Umbilical cord (tissue), 2 donors: ENCODE results near the gene NDST1. TPM values are rescaled to one million over a fixed set of nuclear protein-coding genes. Genes with fewer than 3 reads are reported as not detected.

Experiments used
- DNase-seq: peaks from one replicate; pipeline ENCODE4 v3.0.0-alpha.2; 2015; ENCODE audit warnings: low spot score
- total RNA-seq: library from RNA; depleted of rRNA; stranded (reverse); fragments of >200 nt; gene quantifications from one replicate; pipeline ENCODE4 v1.2.3, GENCODE V29; 2014; ENCODE audit warnings: low replicate concordance; ENCODE audit not compliant: insufficient read depth

NDST1 gene
- total RNA-seq, 1 donor from 2014 or later, result 47.4 TPM

DNA sequence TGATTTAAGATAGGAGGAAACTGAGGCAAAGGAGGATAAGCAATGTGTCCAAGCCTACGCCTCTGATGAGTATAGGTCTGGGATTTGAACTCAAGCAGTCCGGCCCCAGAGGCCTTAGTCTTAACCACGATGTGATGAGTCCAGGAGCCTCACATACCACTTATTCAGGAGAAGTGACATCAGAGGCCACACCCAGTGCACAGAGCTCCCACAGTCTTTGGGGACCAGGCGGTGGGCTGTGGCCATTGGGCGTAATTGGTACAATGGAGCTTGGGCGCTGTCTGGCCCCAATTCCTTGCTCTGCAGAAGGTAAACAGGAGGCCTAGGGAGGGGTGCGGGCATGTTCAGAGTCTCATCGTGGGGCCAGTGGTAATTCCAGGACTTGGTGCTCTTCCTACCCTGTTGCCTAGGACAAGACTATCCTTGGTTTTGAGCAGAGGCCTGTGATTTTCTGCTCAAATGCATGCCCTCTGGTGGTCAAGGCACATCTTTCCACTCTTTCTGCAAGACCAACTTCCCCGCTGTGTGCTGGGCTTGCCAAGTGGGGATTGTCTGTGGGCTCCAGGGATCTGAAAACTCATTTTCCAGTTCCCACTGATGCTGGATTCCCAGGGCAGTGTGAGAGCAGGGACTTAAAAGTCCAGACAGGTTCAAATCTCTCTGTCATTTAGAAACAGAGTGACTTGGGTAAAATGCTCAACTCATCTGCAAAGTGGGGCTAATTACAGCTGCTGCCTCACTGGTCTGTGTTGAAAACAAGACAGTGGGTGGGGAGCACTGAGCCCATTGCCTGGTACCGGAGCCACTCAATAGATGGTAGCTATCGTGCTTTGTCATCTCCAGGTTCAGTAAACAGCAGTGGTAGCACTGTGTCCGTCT, 15.8 kb downstream of the NDST1 start:
- peak; percentile 84 for DNase-seq

DNA sequence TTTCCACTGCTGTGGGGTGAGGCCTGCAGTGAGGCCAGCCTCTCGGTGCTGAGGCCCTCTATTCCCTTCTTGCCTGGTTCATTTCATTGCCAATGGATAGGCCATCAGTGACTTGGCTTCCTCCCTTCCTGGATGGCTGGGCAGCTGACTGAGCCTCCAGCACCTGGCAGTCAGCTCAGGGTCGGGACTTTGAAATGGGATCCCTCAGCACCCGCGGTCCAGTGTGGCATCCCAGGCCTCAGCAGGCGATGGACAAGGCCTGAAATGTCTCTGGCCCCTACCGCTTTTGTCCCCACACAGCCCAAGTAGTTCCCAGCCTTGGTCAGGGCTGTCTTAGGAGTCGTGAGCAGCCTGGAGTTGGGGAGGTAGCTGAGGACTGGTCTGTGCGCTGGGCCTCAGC, 17.2 kb downstream of the NDST1 start:
- DNase-seq, result no peak

- no peak for DNase-seq
Measured at GRCh38 chr5:150525781-150526180, 17.9 kb downstream of the NDST1 start.

GRCh38 chr5:150527038-150527437, 19.1 kb downstream of the NDST1 start:
- DNase-seq, result no peak

GRCh38 chr5:150527808-150528207, 19.9 kb downstream of the NDST1 start:
- DNase-seq, result no peak

DNA sequence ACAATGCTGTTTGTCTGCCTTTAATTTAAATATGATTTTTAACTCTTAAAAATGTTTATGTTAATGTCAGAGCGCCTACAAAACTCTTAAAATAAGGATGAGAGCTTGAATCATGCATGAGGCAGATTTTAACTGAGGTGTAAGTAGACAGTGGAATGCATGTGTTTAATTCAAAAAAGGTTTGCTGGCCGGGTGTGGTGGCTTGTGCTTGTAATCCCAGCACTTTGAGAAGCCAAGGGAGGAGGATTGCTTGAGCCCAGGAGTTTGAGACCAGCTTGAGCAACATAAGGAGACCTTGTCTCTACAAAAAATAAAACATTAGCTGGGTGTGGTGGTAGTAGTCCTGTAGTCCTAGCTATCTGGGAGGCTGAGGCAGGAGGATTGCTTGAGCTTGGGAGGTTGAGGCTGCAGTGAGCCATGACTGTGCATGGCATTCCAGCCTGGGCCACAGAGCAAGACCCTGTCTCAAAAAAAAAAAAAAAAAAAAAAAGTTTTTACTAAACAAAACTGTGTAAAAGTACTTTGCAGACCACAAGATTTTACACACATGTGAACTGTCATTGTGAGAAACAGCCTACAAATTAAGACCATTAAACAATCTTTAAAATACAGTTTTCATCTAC, 21.1 kb downstream of the NDST1 start:
- DNase-seq, result peak; percentile 26

GRCh38 chr5:150529555-150529954, 21.6 kb downstream of the NDST1 start:
- DNase-seq, result no peak

- DNase-seq, result no peak
Measured at GRCh38 chr5:150530423-150530822, 22.5 kb downstream of the NDST1 start.

DNA sequence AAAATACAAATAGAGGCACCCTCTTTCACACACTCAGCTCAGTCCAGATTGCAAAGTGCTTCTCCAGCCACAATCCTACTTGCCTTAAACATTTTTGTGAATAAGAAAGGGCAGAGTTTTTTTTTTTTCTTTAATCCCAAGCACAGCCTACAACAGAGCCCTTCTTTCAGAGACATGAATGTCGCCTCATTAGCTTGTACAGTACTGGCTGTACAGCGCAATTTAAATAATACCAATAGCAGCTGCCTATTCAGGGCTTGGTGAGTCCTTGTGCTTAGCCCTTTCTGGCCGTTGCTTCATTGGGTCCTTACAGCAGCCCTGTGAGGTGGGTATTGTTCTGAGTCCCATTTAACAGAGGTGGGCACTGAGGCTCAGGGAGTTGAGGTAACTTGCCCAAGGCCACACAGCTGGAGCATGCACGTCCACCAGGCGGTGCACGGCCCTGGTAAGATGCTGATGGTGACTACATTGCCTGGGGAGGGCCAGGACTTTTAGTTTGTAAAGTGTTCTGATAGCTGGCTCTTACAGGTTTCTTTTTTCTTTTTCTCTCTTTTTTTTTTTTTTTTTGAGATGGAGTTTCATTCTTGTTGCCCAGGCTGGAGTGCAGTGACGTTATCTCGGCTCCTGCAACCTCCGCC, 23.1 kb downstream of the NDST1 start:
- no peak for DNase-seq

GRCh38 chr5:150531686-150532085, 23.8 kb downstream of the NDST1 start:
- DNase-seq, result no peak

- peak; percentile 94 for DNase-seq
Measured at GRCh38 chr5:150532151-150532550, 24.2 kb downstream of the NDST1 start.

GRCh38 chr5:150532996-150533395, 25.1 kb downstream of the NDST1 start:
- no peak for DNase-seq

DNA sequence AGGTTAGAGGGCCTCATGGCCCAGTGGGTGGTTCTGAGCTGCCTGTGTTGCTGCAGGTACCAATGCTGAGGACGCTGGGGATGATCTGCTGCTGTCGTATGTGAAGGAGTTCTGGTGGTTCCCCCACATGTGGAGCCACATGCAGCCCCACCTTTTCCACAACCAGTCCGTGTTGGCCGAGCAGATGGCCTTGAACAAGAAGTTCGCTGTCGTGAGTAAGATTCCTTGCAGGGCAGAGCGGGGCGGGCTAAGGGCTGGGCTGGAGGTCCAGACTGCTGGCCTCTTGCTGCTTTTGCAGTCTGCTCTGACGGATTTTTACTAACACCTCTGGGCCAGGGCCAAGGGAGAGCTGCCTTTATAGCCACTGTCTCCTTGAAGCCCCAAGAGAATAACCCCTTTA, 26.9 kb downstream of the NDST1 start:
- DNase-seq, result peak; percentile 51

GRCh38 chr5:150535611-150536010, 27.7 kb downstream of the NDST1 start:
- DNase-seq, result no peak

GRCh38 chr5:150538007-150538917, 30.3 kb downstream of the NDST1 start:
- no peak for DNase-seq

GRCh38 chr5:150539206-150539605, 31.3 kb downstream of the NDST1 start:
- DNase-seq, result no peak

DNA sequence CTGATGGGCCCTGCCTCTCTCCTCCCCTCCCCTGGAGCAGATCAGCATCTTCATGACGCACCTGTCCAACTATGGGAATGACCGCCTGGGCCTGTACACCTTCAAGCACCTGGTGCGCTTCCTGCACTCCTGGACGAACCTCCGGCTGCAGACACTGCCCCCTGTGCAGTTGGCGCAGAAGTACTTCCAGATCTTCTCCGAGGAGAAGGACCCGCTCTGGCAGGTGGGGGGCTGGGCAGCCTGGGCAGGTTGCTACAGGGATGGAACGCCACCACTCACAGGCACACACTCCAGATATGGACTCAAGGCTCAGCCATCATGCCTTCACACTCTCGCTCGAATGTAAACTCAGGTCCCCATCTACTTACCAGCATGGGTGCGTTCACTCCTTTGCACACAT, 32.1 kb downstream of the NDST1 start:
- no peak for DNase-seq

DNA sequence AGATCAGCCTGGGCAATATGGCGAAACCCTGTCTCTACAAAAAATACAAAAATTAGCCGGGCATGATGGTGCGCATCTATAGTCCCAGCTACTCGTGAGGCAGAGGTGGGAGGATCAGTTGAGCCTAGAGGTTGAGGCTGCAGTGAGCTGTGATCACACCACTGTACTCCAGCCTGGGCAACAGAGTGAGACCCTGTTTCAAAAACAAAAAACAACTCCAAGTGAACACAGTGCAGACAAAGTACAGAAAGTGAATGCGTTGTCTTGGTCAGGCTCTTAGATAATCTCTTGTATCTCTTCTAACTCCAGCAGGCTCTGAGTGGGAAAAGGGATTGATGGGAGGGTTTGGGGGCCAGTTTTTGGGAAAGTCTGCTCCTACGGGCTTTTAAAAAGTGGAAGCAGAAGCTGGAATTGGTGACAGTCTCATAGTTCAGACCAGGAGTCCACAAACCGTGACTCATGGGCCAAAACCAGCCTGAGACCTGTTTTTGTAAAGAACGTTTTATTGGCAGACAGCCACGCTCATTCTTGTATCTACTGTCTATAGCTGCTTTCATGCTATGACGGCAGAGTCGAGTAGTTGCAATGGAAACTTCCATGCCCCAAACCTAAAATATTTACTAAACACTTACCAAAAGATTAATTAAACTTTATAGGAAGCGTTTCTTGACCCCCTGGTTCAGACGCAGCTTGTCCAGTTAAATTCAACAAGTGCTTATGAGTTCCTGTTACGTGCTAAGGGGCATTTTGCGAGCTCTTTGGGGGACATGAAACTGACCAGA, 32.9 kb downstream of the NDST1 start:
- peak; percentile 95 for DNase-seq

- DNase-seq, result no peak
Measured at GRCh38 chr5:150541397-150541675, 33.4 kb downstream of the NDST1 start.

DNA sequence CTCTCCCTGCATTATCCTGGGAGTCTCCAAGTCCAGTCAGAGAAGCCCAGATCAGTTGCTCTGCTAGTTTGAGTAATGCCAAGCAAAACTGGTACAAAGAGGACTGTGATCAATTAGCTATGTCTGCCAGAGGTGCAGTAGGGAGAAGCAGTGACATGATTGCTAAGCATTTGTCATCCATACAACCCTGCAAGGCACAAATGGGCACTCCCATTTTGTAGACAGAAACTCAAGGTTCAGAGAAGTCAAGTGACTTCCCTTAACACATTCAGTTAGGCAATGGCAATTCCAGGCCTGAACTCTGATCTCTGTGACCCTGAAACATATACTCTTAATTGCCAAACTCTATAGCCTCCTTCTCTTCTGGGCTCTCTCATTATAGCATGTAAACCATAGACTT, 34.0 kb downstream of the NDST1 start:
- no peak for DNase-seq

GRCh38 chr5:150542933-150543445, 35.1 kb downstream of the NDST1 start:
- DNase-seq, result no peak
